NCI-H2107 (cell line): Measurements from ENCODE around the gene WFIKKN2.

Source experiments
- DNase-seq: peaks from one replicate; lab custom pipeline; 2025; lab: John Stamatoyannopoulos, UW

Gene WFIKKN2

GRCh38 chr17:50808413-50808812, 27.0 kb upstream of the WFIKKN2 start:
- no peak for DNase-seq

GRCh38 chr17:50808888-50809287, 26.5 kb upstream of the WFIKKN2 start:
- DNase-seq: no peak

DNA sequence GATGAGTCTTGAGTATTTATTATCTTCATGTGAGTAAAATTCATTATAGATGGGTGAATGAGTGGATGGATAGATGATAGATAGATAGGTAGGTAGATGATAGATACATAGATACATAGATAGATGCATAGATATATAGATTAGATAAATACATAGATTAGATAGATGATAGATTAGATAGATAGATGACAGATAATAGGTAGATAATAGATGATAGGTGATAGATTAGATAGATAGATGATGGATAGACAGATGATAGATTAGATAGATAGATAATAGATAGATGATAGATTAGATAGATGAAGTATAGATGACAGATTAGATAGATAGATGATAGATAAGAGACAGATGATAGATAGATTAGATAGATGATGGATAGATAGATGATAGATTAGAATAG, 21.8 kb upstream of the WFIKKN2 start:
- no peak for DNase-seq

GRCh38 chr17:50815400-50815799, 20.0 kb upstream of the WFIKKN2 start:
- no peak for DNase-seq

DNA sequence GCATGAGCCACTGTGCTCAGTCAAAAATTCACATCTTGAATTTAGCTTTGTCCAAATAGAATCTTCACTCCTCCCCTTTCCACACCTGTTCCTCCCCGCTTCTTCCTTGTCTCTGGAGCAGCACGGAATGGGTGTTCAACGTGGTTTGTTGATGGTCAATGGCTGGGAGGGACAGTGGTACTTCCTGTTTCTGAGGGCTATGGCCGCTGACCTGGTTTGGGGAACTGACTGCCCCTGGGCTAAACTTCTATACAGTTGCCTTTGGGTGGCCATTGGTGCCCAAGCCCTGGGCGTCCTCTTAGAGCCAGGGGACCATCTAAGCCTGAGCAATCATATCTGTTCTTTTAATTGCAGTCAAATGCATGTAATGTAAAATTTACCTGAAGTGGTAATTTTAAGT, 19.1 kb upstream of the WFIKKN2 start:
- DNase-seq: no peak

GRCh38 chr17:50816771-50817751, 18.3 kb upstream of the WFIKKN2 start:
- DNase-seq: no peak

DNA sequence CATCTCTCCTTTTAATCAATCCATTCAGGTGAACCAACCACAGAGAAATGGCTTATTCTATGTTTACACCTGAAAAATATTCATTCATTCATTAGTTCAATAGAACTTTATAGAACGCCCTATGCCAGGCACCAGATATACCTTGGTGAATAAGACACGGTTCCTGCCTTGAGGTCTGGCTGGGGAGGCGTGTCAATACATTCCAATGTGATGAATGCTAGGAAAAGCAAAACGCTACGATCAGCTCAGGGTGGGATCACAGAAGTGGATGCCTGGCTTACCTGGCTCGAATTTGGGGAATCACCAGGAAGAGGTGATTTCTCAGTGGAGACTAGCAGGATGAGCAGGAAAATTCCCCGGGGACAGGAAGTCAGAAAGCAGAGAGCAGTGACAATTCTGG, 17.5 kb upstream of the WFIKKN2 start:
- DNase-seq: no peak

DNA sequence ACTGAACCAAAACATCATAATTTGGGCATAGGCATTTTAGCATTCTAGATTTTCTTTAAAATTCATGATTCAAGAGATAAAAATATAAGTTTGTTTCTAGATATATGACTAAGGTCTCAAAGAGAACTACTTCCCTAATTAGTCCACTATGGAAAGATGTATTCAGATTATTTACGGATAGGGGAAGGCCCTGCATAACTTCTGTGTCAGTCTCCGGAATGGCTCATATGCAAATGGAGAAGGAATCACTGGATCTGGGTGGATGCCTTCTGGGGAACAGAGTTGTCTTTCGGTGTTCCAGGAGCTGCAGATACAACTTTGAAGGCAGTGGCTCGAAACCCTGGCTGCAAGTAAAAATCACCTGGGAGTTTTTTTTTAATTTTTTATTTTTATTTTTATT, 17.1 kb upstream of the WFIKKN2 start:
- DNase-seq: no peak

- no peak for DNase-seq
Measured at GRCh38 chr17:50818921-50819657, 16.3 kb upstream of the WFIKKN2 start.

DNA sequence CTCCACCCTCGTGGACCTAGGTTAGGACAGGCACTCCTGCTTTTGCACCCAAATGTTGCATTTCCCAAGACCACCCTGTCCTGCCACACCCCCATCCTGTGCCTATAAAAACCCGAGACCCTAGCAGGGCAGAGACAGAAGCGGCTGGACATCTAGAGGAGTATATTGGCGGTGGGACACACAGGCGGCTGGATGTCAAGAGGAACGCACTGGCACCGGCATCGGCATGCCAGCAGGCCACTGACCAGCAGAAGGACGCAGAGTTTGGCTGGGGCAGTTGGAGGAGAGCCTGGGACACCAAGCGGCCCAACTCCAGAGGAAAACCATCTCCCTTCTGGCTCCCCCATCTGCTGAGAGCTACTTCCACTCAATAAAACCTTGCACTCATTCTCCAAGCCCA, 14.7 kb upstream of the WFIKKN2 start:
- no peak for DNase-seq

- no peak for DNase-seq
Measured at GRCh38 chr17:50822550-50822949, 12.8 kb upstream of the WFIKKN2 start.

GRCh38 chr17:50824429-50824828, 11.0 kb upstream of the WFIKKN2 start:
- DNase-seq: no peak

- DNase-seq: no peak
Measured at GRCh38 chr17:50825188-50825587, 10.2 kb upstream of the WFIKKN2 start.

- DNase-seq: no peak
Measured at GRCh38 chr17:50828508-50829170, 6.7 kb upstream of the WFIKKN2 start.

DNA sequence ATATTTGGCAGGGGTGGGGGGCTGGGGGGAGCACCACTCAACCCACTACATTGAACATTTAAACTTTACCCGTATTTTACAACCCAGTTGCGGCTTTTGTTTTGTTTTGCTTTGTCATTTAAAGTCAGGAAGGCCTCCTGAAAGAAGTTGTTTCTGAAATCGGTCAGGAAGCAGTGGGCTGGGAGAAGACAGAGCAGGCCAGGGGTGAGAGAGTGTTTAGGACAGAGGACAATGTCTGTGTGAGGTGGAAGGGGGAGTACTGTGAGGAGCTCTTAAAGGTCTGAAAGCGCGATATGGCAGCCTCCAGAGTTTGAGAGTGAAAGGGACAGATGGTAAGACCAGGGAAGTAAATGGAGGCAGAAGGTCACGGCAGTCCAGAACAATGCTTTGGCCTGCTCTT, 6.1 kb upstream of the WFIKKN2 start:
- no peak for DNase-seq

- no peak for DNase-seq
Measured at GRCh38 chr17:50830352-50830751, 5.0 kb upstream of the WFIKKN2 start.

DNA sequence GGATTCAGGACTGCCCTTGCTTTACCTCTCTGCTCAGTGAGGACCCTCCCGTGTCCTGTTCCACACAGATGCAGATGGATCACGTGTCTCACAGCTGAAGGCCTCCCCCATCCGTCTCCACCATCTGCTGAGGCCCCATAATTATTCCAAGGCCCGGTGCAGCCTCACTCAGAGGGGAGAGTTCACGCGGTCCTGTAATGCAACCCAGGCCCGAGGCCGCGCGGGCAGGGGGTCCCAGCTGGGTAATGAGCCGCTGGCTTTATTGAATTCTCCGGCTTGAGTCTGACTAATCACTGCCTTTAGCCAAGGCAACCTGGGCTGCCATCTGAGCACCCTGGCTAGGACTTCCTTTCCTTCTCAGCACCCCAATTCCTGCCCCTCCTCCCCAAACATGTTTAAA, 4.4 kb upstream of the WFIKKN2 start:
- no peak for DNase-seq

GRCh38 chr17:50831471-50831928, 3.9 kb upstream of the WFIKKN2 start:
- DNase-seq: no peak

DNA sequence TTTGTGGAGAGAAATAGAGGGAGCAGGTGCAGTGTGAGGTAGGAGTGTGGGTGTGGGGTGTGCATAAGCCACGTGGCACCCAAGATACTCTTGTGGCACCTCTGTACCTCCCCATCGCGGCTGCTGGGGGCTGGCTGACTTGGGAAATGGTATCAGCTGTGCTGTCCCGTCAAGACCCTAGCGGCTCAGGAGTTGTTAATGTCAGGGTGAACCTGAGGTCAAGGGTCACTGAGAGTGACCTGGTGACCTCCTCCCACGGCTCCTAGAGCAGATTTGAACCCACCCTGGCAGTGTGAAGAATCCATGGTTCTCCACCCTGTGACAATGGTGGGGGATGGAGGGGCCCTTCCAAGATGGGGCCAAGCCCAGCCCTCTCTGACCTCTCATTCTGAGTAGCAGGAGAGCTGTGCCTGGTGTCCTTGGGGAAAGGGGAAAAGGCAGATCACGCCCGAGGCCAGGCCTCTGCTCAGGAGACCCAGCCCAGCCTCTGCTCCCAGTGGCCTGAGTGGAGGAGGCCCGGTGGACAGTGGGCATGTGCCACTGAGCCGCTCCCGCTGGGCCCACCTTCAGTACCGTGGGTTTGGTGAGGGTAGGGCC, 3.0 kb upstream of the WFIKKN2 start:
- DNase-seq: no peak

- DNase-seq: no peak
Measured at GRCh38 chr17:50832864-50833381, 2.5 kb upstream of the WFIKKN2 start.

DNA sequence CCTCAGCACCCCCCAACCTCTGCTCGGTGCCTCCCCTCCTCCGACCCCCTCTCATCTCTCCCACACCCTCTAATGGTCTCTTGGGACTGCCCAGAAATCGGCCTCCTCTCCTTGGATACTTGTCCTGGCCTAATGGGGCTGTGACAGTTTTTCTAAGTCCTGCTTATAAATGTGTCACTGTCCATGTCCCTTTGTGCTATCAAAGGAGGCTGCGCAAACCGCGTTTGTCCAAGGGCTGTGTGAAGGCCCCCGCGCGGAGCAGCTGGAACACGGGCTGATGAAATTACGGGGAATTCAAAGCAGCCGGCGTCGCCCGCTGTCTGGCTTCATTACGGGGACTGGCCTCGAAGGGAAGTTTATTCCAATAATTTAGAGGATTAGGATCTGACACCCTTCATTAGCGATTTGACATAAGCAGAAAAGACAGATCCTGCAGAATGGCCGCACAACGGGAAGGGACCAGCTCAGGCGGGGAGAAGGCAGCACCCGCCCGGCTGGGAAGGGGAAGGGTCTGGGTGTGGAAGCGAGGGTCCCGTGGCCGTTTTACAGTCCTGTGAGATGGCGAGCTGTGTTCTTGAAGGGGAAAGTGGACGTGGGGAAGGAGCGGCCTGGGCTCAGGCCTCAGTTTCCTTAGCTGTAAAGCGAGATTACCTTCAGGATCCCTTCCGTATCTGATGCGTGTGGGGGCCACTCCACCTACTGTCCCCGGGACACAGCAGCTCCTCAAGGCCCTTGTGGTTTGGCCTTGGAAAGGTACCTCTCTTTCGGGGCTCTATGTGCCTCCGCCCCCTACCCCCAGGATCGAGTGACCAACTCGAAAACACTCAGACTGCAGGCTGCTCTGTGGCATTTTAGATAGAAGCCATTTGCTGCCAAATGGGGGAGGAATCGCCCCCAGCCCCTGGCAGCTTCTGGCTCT, 1.6 kb upstream of the WFIKKN2 start:
- no peak for DNase-seq
